Hepatocyte (in vitro differentiated cells): Measurements from ENCODE around the gene FMO2. TPM values are rescaled to one million over a fixed set of nuclear protein-coding genes. Genes with fewer than 3 reads are reported as not detected.
A peak's percentile ranks its signal among the peaks of the same experiment; 100 is the strongest.

ENCODE experiments used
- DNase-seq: peaks from one replicate; pipeline ENCODE4 v3.0.0-alpha.2; 2016; ENCODE audit warnings: low spot score
- H2AFZ ChIP-seq: fragments of 200-600 bp; sonication (generic); 2 replicates; pipeline ENCODE4 v1.6.0; 2016; ENCODE audit warnings: antibody characterized with exemption, mild to moderate bottlenecking
- H3K27ac ChIP-seq: fragments of 200-600 bp; sonication (generic); 2 replicates; pipeline ENCODE4 v1.5.1; 2016; ENCODE audit warnings: mild to moderate bottlenecking
- H3K27me3 ChIP-seq: fragments of 200-600 bp; sonication (generic); 2 replicates; pipeline ENCODE4 v1.6.1; 2016
- H3K36me3 ChIP-seq: fragments of 200-600 bp; sonication (generic); replicated peaks from 2 replicates; pipeline ENCODE4 v1.5.1; 2016; ENCODE audit warnings: low read depth; ENCODE audit not compliant: insufficient read depth
- H3K4me1 ChIP-seq: fragments of 200-600 bp; sonication (generic); 2 replicates; pipeline ENCODE4 v1.5.1; 2016; ENCODE audit warnings: mild to moderate bottlenecking, moderate library complexity; ENCODE audit not compliant: insufficient read depth
- H3K4me2 ChIP-seq: fragments of 200-600 bp; sonication (generic); 2 replicates; pipeline ENCODE4 v1.6.0; 2016
- H3K4me3 ChIP-seq: fragments of 200-600 bp; sonication (generic); 2 replicates; pipeline ENCODE4 v1.5.1; 2016; ENCODE audit warnings: mild to moderate bottlenecking
- H3K79me2 ChIP-seq: fragments of 200-600 bp; sonication (generic); 2 replicates; pipeline ENCODE4 v1.6.0; 2017; ENCODE audit warnings: mild to moderate bottlenecking
- H3K9me2 ChIP-seq: fragments of 200-600 bp; sonication (generic); replicated peaks from 2 replicates; pipeline ENCODE4 v1.6.0; 2017; ENCODE audit warnings: mild to moderate bottlenecking; ENCODE audit not compliant: insufficient read depth
- H3K9me3 ChIP-seq: fragments of 200-600 bp; sonication (generic); 2 replicates; pipeline ENCODE4 v1.5.1; 2016; ENCODE audit warnings: low read depth, mild to moderate bottlenecking
- H4K20me1 ChIP-seq: fragments of 200-600 bp; sonication (generic); 2 replicates; pipeline ENCODE4 v1.6.0; 2016; ENCODE audit warnings: mild to moderate bottlenecking; ENCODE audit not compliant: insufficient read depth, poor library complexity, severe bottlenecking
- CTCF ChIP-seq: fragments of 200-600 bp; sonication (generic); IDR thresholded peaks from 2 replicates; pipeline ENCODE4 v1.5.1; 2016; ENCODE audit warnings: antibody characterized with exemption, mild to moderate bottlenecking; ENCODE audit not compliant: poor library complexity
- EZH2 ChIP-seq: fragments of 200-600 bp; sonication (generic); IDR thresholded peaks from 2 replicates; pipeline ENCODE4 v1.6.1; 2016; ENCODE audit warnings: antibody characterized with exemption, mild to moderate bottlenecking, borderline replicate concordance
- EZH2phosphoT487 ChIP-seq: fragments of 200-600 bp; sonication (generic); IDR thresholded peaks from one replicate; pipeline ENCODE4 v1.6.1; 2018; ENCODE audit warnings: antibody characterized with exemption, mild to moderate bottlenecking, low read depth, moderate library complexity; ENCODE audit not compliant: unreplicated experiment, severe bottlenecking
- whole genome bisulfite sequencing: methylation state at CpG from one replicate; pipeline ENCODE4 v1.1.6; 2016; ENCODE audit warnings: low lambda C conversion rate; ENCODE audit errors: missing lambda C conversion rate; 5-methylcytosine and 5-hydroxymethylcytosine counted together
- polyA plus RNA-seq: library from polyadenylated mRNA; unstranded; fragments of >200 nt; fragmentation: Nextera tagmentation; extraction: Ambion mirVana; gene quantifications from 2 replicates; pipeline ENCODE4 v1.2.1, GENCODE V29; 2016
- small RNA-seq: library from RNA; depleted of rRNA; stranded (forward); fragments of <200 nt; gene quantifications from one replicate; pipeline ENCODE3, GENCODE V24; 2014
- total RNA-seq: library from RNA; depleted of rRNA; stranded (reverse); fragments of >200 nt; gene quantifications from 2 replicates; pipeline ENCODE4 v1.2.3, GENCODE V29; 2014

FMO2 gene
- total and polyA plus RNA-seq, 2 experiments from 2014 or later, result 0.70 TPM; not detected in 1

GRCh38 chr1:171258943-171259342, 73.8 kb downstream of the FMO2 start:
- H3K4me1 ChIP-seq, result peaks cover 51% of the 10 kb centered on the region
- TF ChIP-seq EZH2phosphoT487, result no peak
- TF ChIP-seq EZH2, result no peak
- no peak for TF ChIP-seq CTCF
- H2AFZ ChIP-seq, result no peak overlapping the region
- peak overlapping the region; percentile 83 for H3K27ac ChIP-seq
- no peaks in the 10 kb centered on the region for H3K9me2 ChIP-seq
- H3K9me3 ChIP-seq, result no peaks in the 10 kb centered on the region
- H4K20me1 ChIP-seq, result no peaks in the 10 kb centered on the region
- WGBS, result 62% methylated on average over 2 of the region's 2 CpGs
- H3K79me2 ChIP-seq, result no peaks in the 10 kb centered on the region
- H3K4me3 ChIP-seq, result no peak overlapping the region
- no peaks in the 10 kb centered on the region for H3K27me3 ChIP-seq
- H3K36me3 ChIP-seq, result no peaks in the 10 kb centered on the region
- DNase-seq, result no peak
- H3K4me2 ChIP-seq, result peak overlapping the region; percentile 51

Small RNAs within 50 kb of the gene (small RNA-seq; reads per million reads assigned to genes)
- not detected for gene RF00019

Other genes with a start within 250 kb of the FMO2 start
- 0.23 TPM in 1 of 2 replicates, not detected in the other for gene MROH9, start 249.8 kb upstream of the FMO2 start, total RNA-seq
- 0.15 and 0.22 TPM in 2 replicates for gene MROH9, start 249.8 kb upstream of the FMO2 start, polyA plus RNA-seq
- gene FMO3, start 94.4 kb upstream of the FMO2 start, total RNA-seq, result 0.16 and 1.6 TPM in 2 replicates
- 0.49 and 0.52 TPM in 2 replicates for gene FMO3, start 94.4 kb upstream of the FMO2 start, polyA plus RNA-seq
- gene FMO1, start 63.2 kb downstream of the FMO2 start, total RNA-seq, result 71.2 and 79.6 TPM in 2 replicates
- 49.4 and 51.2 TPM in 2 replicates for gene FMO1, start 63.2 kb downstream of the FMO2 start, polyA plus RNA-seq
- 20.5 and 31.4 TPM in 2 replicates for gene FMO4, start 128.9 kb downstream of the FMO2 start, total RNA-seq
- gene FMO4, start 128.9 kb downstream of the FMO2 start, polyA plus RNA-seq, result 10.3 and 12.6 TPM in 2 replicates